ENCODE measurements around the gene TRIM33. TPM values are rescaled to one million over a fixed set of nuclear protein-coding genes. Genes with fewer than 3 reads are reported as not detected.
"Not testable (repeated sequence)": the region's sequence is repeated elsewhere in the genome, so short reads cannot be mapped to it uniquely, and the experiment has no call there.

The TRIM33 gene
- total and polyA plus RNA-seq, 4 experiments from 2014 or later = 26.8 to 54.4 (median 42.1) TPM

GRCh38 chr1:114390960-114391359 is 120.0 kb downstream of the TRIM33 start:
- no peaks in the 10 kb centered on the region for H3K4me1 ChIP-seq (ENCODE audit: insufficient read depth, low read length)
- Mint-ChIP-seq H3K36me3 (peaks cover 40% of the 10 kb centered on the region in 2 donors), H3K27me3 (no peaks in the 10 kb centered on the region), H3K4me1 (no peaks in the 10 kb centered on the region), H3K27ac (no peak overlapping the region), H3K9me3 (peaks cover 2 to 38% (median 25%) of the 10 kb centered on the region in 8 donors), H3K4me3 (no peak overlapping the region)
- no peaks in the 10 kb centered on the region for H3K36me3 ChIP-seq (ENCODE audit: insufficient read depth, low read length)
- H3K4me3 ChIP-seq (ENCODE audit: low read length in 2 of 2) = no peak overlapping the region
- no peak overlapping the region for H3K27ac ChIP-seq (ENCODE audit: low read depth, low read length)
- peaks cover 0 to 3% of the 10 kb centered on the region in 2 donors for H3K9me3 ChIP-seq (ENCODE audit: control insufficient read depth in 1 of 2, low read length in 2 of 2)
- ChIA-PET POLR2A (ENCODE audit: partially characterized antibody) (no interaction called here), CTCF (ENCODE audit: partially characterized antibody) (no interaction called here)
- no peak for DNase-seq
- intact Hi-C loops (cut with micrococcal nuclease) = loop anchor here (5.0 kb wide), 1 partner anchor 44 kb away; no protein-coding TSS in a partner anchor
- no peaks in the 10 kb centered on the region for H3K27me3 ChIP-seq (ENCODE audit: insufficient read depth, low read length)

- H3K9me3 ChIP-seq (ENCODE audit: control insufficient read depth in 1 of 2, low read length in 2 of 2) = peaks cover 0 to 4% of the 10 kb centered on the region in 2 donors
- Mint-ChIP-seq H3K9me3 (peaks cover 2 to 44% (median 29%) of the 10 kb centered on the region in 8 donors), H3K36me3 (peaks cover 39 to 40% of the 10 kb centered on the region in 2 donors), H3K4me3 (no peak overlapping the region), H3K27ac (no peak overlapping the region), H3K27me3 (no peaks in the 10 kb centered on the region), H3K4me1 (no peaks in the 10 kb centered on the region)
- no peaks in the 10 kb centered on the region for H3K27me3 ChIP-seq (ENCODE audit: insufficient read depth, low read length)
- no peak for DNase-seq
- H3K4me3 ChIP-seq (ENCODE audit: low read length in 2 of 2) = no peak overlapping the region
- H3K27ac ChIP-seq (ENCODE audit: low read depth, low read length) = no peak overlapping the region
- ChIA-PET POLR2A (ENCODE audit: partially characterized antibody) (no interaction called here), CTCF (ENCODE audit: partially characterized antibody) (no interaction called here)
- H3K4me1 ChIP-seq (ENCODE audit: insufficient read depth, low read length) = no peaks in the 10 kb centered on the region
- intact Hi-C loops (cut with micrococcal nuclease) = loop anchor here (5.0 kb wide), 1 partner anchor 43 kb away; no protein-coding TSS in a partner anchor
- H3K36me3 ChIP-seq (ENCODE audit: insufficient read depth, low read length) = no peaks in the 10 kb centered on the region
These were observed 120.6 kb downstream of the TRIM33 start for GRCh38 chr1:114390361-114390760.

GRCh38 chr1:114388432-114389003 is 122.5 kb downstream of the TRIM33 start:
- DNase-seq = no peak
- Mint-ChIP-seq H3K4me3 (no peak overlapping the region), H3K27ac (no peak overlapping the region), H3K4me1 (no peaks in the 10 kb centered on the region), H3K27me3 (no peaks in the 10 kb centered on the region), H3K36me3 (peaks cover 27 to 34% of the 10 kb centered on the region in 2 donors), H3K9me3 (peaks cover 2 to 59% (median 41%) of the 10 kb centered on the region in 8 donors)
- Histone ChIP-seq H3K4me3 (ENCODE audit: low read length in 2 of 2) (no peak overlapping the region), H3K4me1 (ENCODE audit: insufficient read depth, low read length) (no peaks in the 10 kb centered on the region), H3K27ac (ENCODE audit: low read depth, low read length) (no peak overlapping the region), H3K36me3 (ENCODE audit: insufficient read depth, low read length) (no peaks in the 10 kb centered on the region), H3K9me3 (ENCODE audit: control insufficient read depth in 1 of 2, low read length in 2 of 2) (peaks cover 0 to 4% of the 10 kb centered on the region in 2 donors), H3K27me3 (ENCODE audit: insufficient read depth, low read length) (no peaks in the 10 kb centered on the region)
- ChIA-PET CTCF (ENCODE audit: partially characterized antibody) (no interaction called here), POLR2A (ENCODE audit: partially characterized antibody) (no interaction called here)
- intact Hi-C loops (cut with micrococcal nuclease) = no loop called here

GRCh38 chr1:114387585-114387984 is 123.4 kb downstream of the TRIM33 start:
- H3K27ac Mint-ChIP-seq = peak overlapping the region in 1 of 7 donors; percentile 75
- DNase-seq; H3K27ac ChIP-seq (ENCODE audit: low read depth, low read length); POLR2A ChIA-PET (ENCODE audit: partially characterized antibody); H3K4me1 Mint-ChIP-seq; H3K4me3 ChIP-seq (ENCODE audit: low read length in 2 of 2); intact Hi-C loops (cut with micrococcal nuclease); H3K27me3 Mint-ChIP-seq; CTCF ChIA-PET (ENCODE audit: partially characterized antibody); H3K9me3 ChIP-seq (ENCODE audit: control insufficient read depth in 1 of 2, low read length in 2 of 2); H3K4me1 ChIP-seq (ENCODE audit: insufficient read depth, low read length); H3K36me3 ChIP-seq (ENCODE audit: insufficient read depth, low read length); H3K27me3 ChIP-seq (ENCODE audit: insufficient read depth, low read length); H3K4me3 Mint-ChIP-seq: not testable (repeated sequence)
- peaks cover 21 to 34% of the 10 kb centered on the region in 2 donors for H3K36me3 Mint-ChIP-seq
- H3K9me3 Mint-ChIP-seq = peaks cover 2 to 69% (median 46%) of the 10 kb centered on the region in 8 donors

- Histone ChIP-seq H3K36me3 (ENCODE audit: insufficient read depth, low read length) (no peaks in the 10 kb centered on the region), H3K4me3 (ENCODE audit: low read length in 2 of 2) (no peak overlapping the region), H3K4me1 (ENCODE audit: insufficient read depth, low read length) (no peaks in the 10 kb centered on the region), H3K27ac (ENCODE audit: low read depth, low read length) (no peak overlapping the region), H3K9me3 (ENCODE audit: control insufficient read depth in 1 of 2, low read length in 2 of 2) (peaks cover 0 to 4% of the 10 kb centered on the region in 2 donors), H3K27me3 (ENCODE audit: insufficient read depth, low read length) (no peaks in the 10 kb centered on the region)
- peaks cover 15 to 29% of the 10 kb centered on the region in 2 donors for H3K36me3 Mint-ChIP-seq
- H3K27me3 Mint-ChIP-seq = no peaks in the 10 kb centered on the region
- no peak for DNase-seq
- H3K4me1 Mint-ChIP-seq = no peaks in the 10 kb centered on the region
- peaks cover 0 to 74% (median 50%) of the 10 kb centered on the region in 8 donors for H3K9me3 Mint-ChIP-seq
- CTCF ChIA-PET (ENCODE audit: partially characterized antibody) = no interaction called here
- POLR2A ChIA-PET (ENCODE audit: partially characterized antibody) = no interaction called here
- no peak overlapping the region for H3K4me3 Mint-ChIP-seq
- H3K27ac Mint-ChIP-seq = no peak overlapping the region
- intact Hi-C loops (cut with micrococcal nuclease) = no loop called here
These were observed 124.0 kb downstream of the TRIM33 start for GRCh38 chr1:114387010-114387360.

- ChIA-PET CTCF (ENCODE audit: partially characterized antibody) (no interaction called here), POLR2A (ENCODE audit: partially characterized antibody) (no interaction called here)
- H3K4me1 ChIP-seq (ENCODE audit: insufficient read depth, low read length) = no peaks in the 10 kb centered on the region
- H3K27ac Mint-ChIP-seq = no peak overlapping the region
- no peak for DNase-seq
- no peaks in the 10 kb centered on the region for H3K4me1 Mint-ChIP-seq
- H3K36me3 Mint-ChIP-seq = peaks cover 11 to 23% of the 10 kb centered on the region in 2 donors
- intact Hi-C loops (cut with micrococcal nuclease) = no loop called here
- no peak overlapping the region for H3K4me3 ChIP-seq (ENCODE audit: low read length in 2 of 2)
- H3K9me3 ChIP-seq (ENCODE audit: control insufficient read depth in 1 of 2, low read length in 2 of 2) = peaks cover 0 to 4% of the 10 kb centered on the region in 2 donors
- no peaks in the 10 kb centered on the region for H3K27me3 ChIP-seq (ENCODE audit: insufficient read depth, low read length)
- H3K4me3 Mint-ChIP-seq = peak overlapping the region in 1 of 8 donors; percentile 22
- peaks cover 0 to 80% (median 54%) of the 10 kb centered on the region in 8 donors for H3K9me3 Mint-ChIP-seq
- no peak overlapping the region for H3K27ac ChIP-seq (ENCODE audit: low read depth, low read length)
- peaks cover 0 to 1% of the 10 kb centered on the region in 2 donors for H3K27me3 Mint-ChIP-seq
- H3K36me3 ChIP-seq (ENCODE audit: insufficient read depth, low read length) = no peaks in the 10 kb centered on the region
These were observed 124.6 kb downstream of the TRIM33 start for GRCh38 chr1:114386129-114387009.

GRCh38 chr1:114384922-114385321 is 126.1 kb downstream of the TRIM33 start:
- ChIA-PET POLR2A (ENCODE audit: partially characterized antibody) (no interaction called here), CTCF (ENCODE audit: partially characterized antibody) (no interaction called here)
- Histone ChIP-seq H3K9me3 (ENCODE audit: control insufficient read depth in 1 of 2, low read length in 2 of 2) (peaks cover 0 to 4% of the 10 kb centered on the region in 2 donors), H3K27me3 (ENCODE audit: insufficient read depth, low read length) (no peaks in the 10 kb centered on the region), H3K36me3 (ENCODE audit: insufficient read depth, low read length) (no peaks in the 10 kb centered on the region), H3K4me1 (ENCODE audit: insufficient read depth, low read length) (no peaks in the 10 kb centered on the region), H3K27ac (ENCODE audit: low read depth, low read length) (no peak overlapping the region), H3K4me3 (ENCODE audit: low read length in 2 of 2) (no peak overlapping the region)
- peaks cover 0 to 1% (median 0%) of the 10 kb centered on the region in 4 donors for H3K4me1 Mint-ChIP-seq
- peaks cover 0 to 84% (median 56%) of the 10 kb centered on the region in 8 donors for H3K9me3 Mint-ChIP-seq
- H3K36me3 Mint-ChIP-seq = peaks cover 11 to 13% of the 10 kb centered on the region in 2 donors
- no peak overlapping the region for H3K4me3 Mint-ChIP-seq
- H3K27me3 Mint-ChIP-seq = peaks cover 0 to 1% of the 10 kb centered on the region in 2 donors
- no peak for DNase-seq
- intact Hi-C loops (cut with micrococcal nuclease) = no loop called here
- no peak overlapping the region for H3K27ac Mint-ChIP-seq

All from CD4-positive, alpha-beta memory T cell (primary cell).